Right atrium auricular region (tissue), 2 donors: Measurements from ENCODE around the gene FAM124A. TPM values are rescaled to one million over a fixed set of nuclear protein-coding genes. Genes with fewer than 3 reads are reported as not detected.

Experiments
- DNase-seq: peaks from one replicate; pipeline ENCODE4 v3.0.0-alpha.2; 2019; ENCODE audit warnings: low spot score
- H3K27ac ChIP-seq, 2 donors: fragments of 200-600 bp; sonication (generic); 1 replicate in 1 of 2; 2 replicates in 1 of 2; pipeline ENCODE4 v1.5.1; 2016 to 2019
- H3K27me3 ChIP-seq, 2 donors: fragments of 200-600 bp; sonication (generic); one replicate each; pipeline versions ENCODE4 v1.5.1 to v1.6.0; 2017 to 2019
- H3K36me3 ChIP-seq: fragments of 200-600 bp; sonication (generic); one replicate; pipeline ENCODE4 v1.5.1; 2016
- H3K4me1 ChIP-seq, 2 donors: fragments of 200-600 bp; sonication (generic); one replicate each; pipeline versions ENCODE4 v1.5.1 to v1.6.0; 2017 to 2019
- H3K4me3 ChIP-seq, 2 donors: fragments of 200-600 bp; sonication (generic); 1 replicate in 1 of 2; 2 replicates in 1 of 2; pipeline ENCODE4 v1.5.1; 2017 to 2019; ENCODE audit warnings: mild to moderate bottlenecking in 1 of 2, moderate library complexity in 1 of 2
- H3K9me3 ChIP-seq, 2 donors: fragments of 200-600 bp; sonication (generic); one replicate each; pipeline ENCODE4 v1.5.1; 2019
- total RNA-seq, 2 donors: library from RNA; depleted of rRNA; stranded (reverse); fragments of >200 nt; gene quantifications; one replicate each; pipeline ENCODE4 v1.1.0, GENCODE V29; 2016
- TF ChIP-seq, protein P1 (sequence below), 2 donors: fragments of 200-600 bp; sonication (generic); IDR thresholded peaks; one replicate each; pipeline ENCODE4 v1.5.1; 2019; ENCODE audit warnings: antibody characterized with exemption in 2 of 2

The FAM124A gene
- total RNA-seq, 2 donors from 2014 or later, result 8.0 to 8.6 TPM

GRCh38 chr13:51227404-51227803 lies 5.2 kb downstream of the FAM124A start:
- no peaks in the 10 kb centered on the region for H3K27me3 ChIP-seq
- no peak overlapping the region for H3K27ac ChIP-seq
- H3K36me3 ChIP-seq, result no peaks in the 10 kb centered on the region
- TF ChIP-seq, protein P1, sequence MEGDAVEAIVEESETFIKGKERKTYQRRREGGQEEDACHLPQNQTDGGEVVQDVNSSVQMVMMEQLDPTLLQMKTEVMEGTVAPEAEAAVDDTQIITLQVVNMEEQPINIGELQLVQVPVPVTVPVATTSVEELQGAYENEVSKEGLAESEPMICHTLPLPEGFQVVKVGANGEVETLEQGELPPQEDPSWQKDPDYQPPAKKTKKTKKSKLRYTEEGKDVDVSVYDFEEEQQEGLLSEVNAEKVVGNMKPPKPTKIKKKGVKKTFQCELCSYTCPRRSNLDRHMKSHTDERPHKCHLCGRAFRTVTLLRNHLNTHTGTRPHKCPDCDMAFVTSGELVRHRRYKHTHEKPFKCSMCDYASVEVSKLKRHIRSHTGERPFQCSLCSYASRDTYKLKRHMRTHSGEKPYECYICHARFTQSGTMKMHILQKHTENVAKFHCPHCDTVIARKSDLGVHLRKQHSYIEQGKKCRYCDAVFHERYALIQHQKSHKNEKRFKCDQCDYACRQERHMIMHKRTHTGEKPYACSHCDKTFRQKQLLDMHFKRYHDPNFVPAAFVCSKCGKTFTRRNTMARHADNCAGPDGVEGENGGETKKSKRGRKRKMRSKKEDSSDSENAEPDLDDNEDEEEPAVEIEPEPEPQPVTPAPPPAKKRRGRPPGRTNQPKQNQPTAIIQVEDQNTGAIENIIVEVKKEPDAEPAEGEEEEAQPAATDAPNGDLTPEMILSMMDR (IDR thresholded peaks at IDR 0.05), result no peak
- no peaks in the 10 kb centered on the region for H3K9me3 ChIP-seq
- H3K4me3 ChIP-seq, result no peak overlapping the region
- DNase-seq, result no peak
- peaks cover 0 to 36% of the 10 kb centered on the region in 2 donors for H3K4me1 ChIP-seq

GRCh38 chr13:51229101-51229719 lies 7.0 kb downstream of the FAM124A start:
- H3K4me3 ChIP-seq, result no peak overlapping the region
- TF ChIP-seq, protein P1 (IDR thresholded peaks at IDR 0.05), result no peak
- H3K9me3 ChIP-seq, result no peaks in the 10 kb centered on the region
- H3K27ac ChIP-seq, result no peak overlapping the region
- DNase-seq, result no peak
- H3K4me1 ChIP-seq, result peaks cover 0 to 25% of the 10 kb centered on the region in 2 donors
- H3K27me3 ChIP-seq, result no peaks in the 10 kb centered on the region
- no peaks in the 10 kb centered on the region for H3K36me3 ChIP-seq

GRCh38 chr13:51229731-51230130 lies 7.5 kb downstream of the FAM124A start:
- Histone ChIP-seq H3K4me1 (peaks cover 0 to 20% of the 10 kb centered on the region in 2 donors), H3K4me3 (no peak overlapping the region), H3K36me3 (no peaks in the 10 kb centered on the region), H3K27me3 (no peaks in the 10 kb centered on the region), H3K9me3 (no peaks in the 10 kb centered on the region), H3K27ac (peak overlapping the region in 1 of 2 donors; percentile 63)
- TF ChIP-seq, protein P1 (IDR thresholded peaks at IDR 0.05), result no peak
- no peak for DNase-seq

DNA sequence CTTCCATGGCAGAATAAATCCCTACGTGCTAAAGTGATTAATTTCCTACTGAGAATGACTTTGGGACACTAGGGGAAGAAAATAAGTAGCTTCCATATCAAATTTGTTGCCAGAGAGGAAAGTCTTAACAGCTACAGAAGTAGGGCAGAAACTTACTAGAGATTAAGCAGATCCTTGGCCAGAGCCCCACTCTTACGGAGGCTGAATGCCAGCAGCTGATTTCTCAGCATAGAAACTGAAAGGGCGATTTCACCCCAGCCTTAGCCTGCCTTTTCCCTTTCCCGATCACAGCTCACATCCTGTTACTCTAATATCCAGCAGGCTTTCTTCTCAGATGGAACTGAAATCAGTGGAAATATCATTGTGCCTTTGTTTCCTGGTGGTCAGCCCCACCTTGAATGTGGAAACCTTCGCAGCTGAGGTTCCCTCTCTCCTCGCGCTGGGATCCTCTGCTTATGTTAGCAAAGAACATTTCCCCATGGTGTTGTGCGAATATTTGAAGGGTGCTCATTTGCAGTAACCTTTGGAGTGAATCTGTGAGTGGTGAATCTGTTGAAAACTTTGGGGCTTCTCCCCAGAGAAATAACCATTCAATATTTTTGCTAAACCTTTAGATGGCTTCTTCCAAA lies 8.4 kb downstream of the FAM124A start:
- Histone ChIP-seq H3K9me3 (no peaks in the 10 kb centered on the region), H3K4me3 (peak overlapping the region in 1 of 2 donors; percentile 25), H3K36me3 (no peaks in the 10 kb centered on the region), H3K4me1 (peaks cover 0 to 21% of the 10 kb centered on the region in 2 donors), H3K27ac (peak overlapping the region; percentile 49 to 63), H3K27me3 (no peaks in the 10 kb centered on the region)
- TF ChIP-seq, protein P1 (IDR thresholded peaks at IDR 0.05), result no peak
- peak; percentile 78 for DNase-seq

DNA sequence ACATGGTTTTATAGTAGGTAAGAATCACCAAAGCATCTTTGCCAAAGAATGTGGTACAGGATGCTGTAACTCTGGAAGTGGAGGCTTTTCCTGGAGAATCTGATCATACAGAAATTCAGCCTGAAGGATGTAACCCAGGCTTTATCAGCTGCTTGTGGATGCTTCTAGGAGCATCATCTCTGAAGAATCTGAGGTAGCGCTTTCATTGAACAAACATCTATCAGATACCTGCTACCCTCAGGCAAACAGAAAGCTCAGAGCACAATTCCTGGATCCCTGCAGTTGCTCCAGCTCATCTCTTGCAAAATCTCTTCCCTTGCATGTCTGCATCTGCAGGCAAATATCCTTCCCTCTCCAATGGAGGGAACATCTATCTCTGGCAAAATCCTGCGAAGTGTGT lies 9.3 kb downstream of the FAM124A start:
- Histone ChIP-seq H3K4me3 (no peak overlapping the region), H3K27me3 (no peaks in the 10 kb centered on the region), H3K36me3 (no peaks in the 10 kb centered on the region), H3K27ac (no peak overlapping the region), H3K4me1 (peaks cover 0 to 29% of the 10 kb centered on the region in 2 donors), H3K9me3 (no peaks in the 10 kb centered on the region)
- no peak for DNase-seq
- TF ChIP-seq, protein P1 (IDR thresholded peaks at IDR 0.05), result no peak
